HepG2 (cell line): ENCODE measurements around the gene FCN3. TPM values are rescaled to one million over a fixed set of nuclear protein-coding genes. Genes with fewer than 3 reads are reported as not detected.

ENCODE experiments used
- FOXM1 ChIP-seq: sonication (generic); formaldehyde crosslinking; IDR thresholded peaks from 2 replicates; pipeline ENCODE4 v1.5.0; 2020; ENCODE audit warnings: missing genetic modification reagents
- KDM3A ChIP-seq: IDR thresholded peaks from 2 replicates; pipeline ENCODE4 v1.6.1; 2018; ENCODE audit warnings: low read depth, missing compliant biosample characterization
- KLF9 ChIP-seq: IDR thresholded peaks from 2 replicates; pipeline ENCODE4 v1.6.1; 2016; ENCODE audit warnings: low read depth
- MIER3 ChIP-seq: IDR thresholded peaks from 2 replicates; pipeline ENCODE4 v1.6.1; 2016; ENCODE audit warnings: missing compliant biosample characterization, borderline replicate concordance
- PHF8 ChIP-seq: sonication (generic); formaldehyde crosslinking; IDR thresholded peaks from 2 replicates; pipeline ENCODE4 v1.5.0; 2020; ENCODE audit warnings: missing genetic modification reagents
- PITX1 ChIP-seq: sonication (generic); formaldehyde crosslinking; IDR thresholded peaks from 2 replicates; pipeline ENCODE4 v1.5.1; 2020; ENCODE audit warnings: mild to moderate bottlenecking, missing genetic modification reagents
- SRY ChIP-seq: sonication (generic); formaldehyde crosslinking; IDR thresholded peaks from 2 replicates; pipeline ENCODE4 v1.8.0; 2022; ENCODE audit warnings: mild to moderate bottlenecking, missing genetic modification reagents
- WIZ ChIP-seq: sonication (generic); formaldehyde crosslinking; IDR thresholded peaks from 2 replicates; pipeline ENCODE4 v1.5.1; 2020; ENCODE audit warnings: mild to moderate bottlenecking, missing genetic modification reagents
- ZFYVE20 ChIP-seq: sonication (generic); formaldehyde crosslinking; IDR thresholded peaks from 2 replicates; pipeline ENCODE4 v1.8.0; 2023; ENCODE audit warnings: low read depth, mild to moderate bottlenecking, moderate library complexity, missing genetic modification reagents, borderline replicate concordance
- ZNF20 ChIP-seq: sonication (generic); formaldehyde crosslinking; IDR thresholded peaks from 2 replicates; pipeline ENCODE4 v1.4.0; 2020; ENCODE audit warnings: mild to moderate bottlenecking, moderate library complexity, missing genetic modification reagents
- ZNF224 ChIP-seq: sonication (generic); formaldehyde crosslinking; IDR thresholded peaks from 2 replicates; pipeline ENCODE4 v1.5.0; 2020; ENCODE audit warnings: mild to moderate bottlenecking, missing genetic modification reagents
- ZNF326 ChIP-seq: sonication (generic); formaldehyde crosslinking; IDR thresholded peaks from 2 replicates; pipeline ENCODE4 v1.4.0; 2020; ENCODE audit warnings: missing genetic modification reagents, borderline replicate concordance
- ZNF775 ChIP-seq: sonication (generic); formaldehyde crosslinking; IDR thresholded peaks from 2 replicates; pipeline ENCODE4 v1.4.0; 2020; ENCODE audit warnings: missing genetic modification reagents, mild to moderate bottlenecking, moderate library complexity, borderline replicate concordance
- polyA plus RNA-seq, 8 experiments: library from polyadenylated mRNA; depleted of rRNA in 3 of 8; stranded (reverse) in 7 of 8; unstranded in 1 of 8; fragments of >200 nt; fragmentation: Illumina TruSeq in 4 of 8; extraction: Trizol in 4 of 8; gene quantifications; 2 replicates each; pipeline versions ENCODE4 v1.2.1 to v1.2.3, GENCODE V29; 2011 to 2016; ENCODE audit warnings: low read depth in 4 of 8, missing spikeins in 1 of 8, mixed read lengths in 1 of 8; ENCODE audit not compliant: insufficient read depth in 1 of 8
- total RNA-seq, 5 experiments: library from RNA; depleted of rRNA; stranded (reverse); fragments of >200 nt; fragmentation: Illumina TruSeq; extraction: Trizol; gene quantifications; 2 replicates each; pipeline ENCODE4 v1.2.3, GENCODE V29; 2016; ENCODE audit warnings: low read depth in 1 of 5
- TF ChIP-seq, protein P1 (sequence below): IDR thresholded peaks from 2 replicates; pipeline ENCODE4 v1.6.1; 2016; ENCODE audit warnings: control low read depth
- TF ChIP-seq, protein P2 (sequence below): sonication (generic); formaldehyde crosslinking; IDR thresholded peaks from 2 replicates; pipeline ENCODE4 v1.5.0; 2020; ENCODE audit warnings: missing genetic modification reagents
- TF ChIP-seq, protein P3 (sequence below): sonication (generic); formaldehyde crosslinking; IDR thresholded peaks from 2 replicates; pipeline ENCODE4 v1.5.0; 2020; ENCODE audit warnings: missing genetic modification reagents, mild to moderate bottlenecking, borderline replicate concordance
- TF ChIP-seq, protein P4 (sequence below): sonication (generic); formaldehyde crosslinking; conservative IDR thresholded peaks from 2 replicates; pipeline ENCODE4 v1.8.0; 2022; ENCODE audit warnings: missing genetic modification reagents
- TF ChIP-seq, protein P5 (sequence below): sonication (generic); formaldehyde crosslinking; IDR thresholded peaks from 2 replicates; pipeline ENCODE4 v1.4.0; 2020; ENCODE audit warnings: missing genetic modification reagents
- TF ChIP-seq, protein P6 (sequence below): IDR thresholded peaks from 2 replicates; pipeline ENCODE4 v1.6.1; 2016; ENCODE audit warnings: mild to moderate bottlenecking, missing biosample characterization, missing genetic modification reagents

FCN3 gene
- total and polyA plus RNA-seq, 2 of the 13 experiments (the other 11 are each of a cell fraction or from before 2014, with no cell fraction given) = not detected

DNA sequence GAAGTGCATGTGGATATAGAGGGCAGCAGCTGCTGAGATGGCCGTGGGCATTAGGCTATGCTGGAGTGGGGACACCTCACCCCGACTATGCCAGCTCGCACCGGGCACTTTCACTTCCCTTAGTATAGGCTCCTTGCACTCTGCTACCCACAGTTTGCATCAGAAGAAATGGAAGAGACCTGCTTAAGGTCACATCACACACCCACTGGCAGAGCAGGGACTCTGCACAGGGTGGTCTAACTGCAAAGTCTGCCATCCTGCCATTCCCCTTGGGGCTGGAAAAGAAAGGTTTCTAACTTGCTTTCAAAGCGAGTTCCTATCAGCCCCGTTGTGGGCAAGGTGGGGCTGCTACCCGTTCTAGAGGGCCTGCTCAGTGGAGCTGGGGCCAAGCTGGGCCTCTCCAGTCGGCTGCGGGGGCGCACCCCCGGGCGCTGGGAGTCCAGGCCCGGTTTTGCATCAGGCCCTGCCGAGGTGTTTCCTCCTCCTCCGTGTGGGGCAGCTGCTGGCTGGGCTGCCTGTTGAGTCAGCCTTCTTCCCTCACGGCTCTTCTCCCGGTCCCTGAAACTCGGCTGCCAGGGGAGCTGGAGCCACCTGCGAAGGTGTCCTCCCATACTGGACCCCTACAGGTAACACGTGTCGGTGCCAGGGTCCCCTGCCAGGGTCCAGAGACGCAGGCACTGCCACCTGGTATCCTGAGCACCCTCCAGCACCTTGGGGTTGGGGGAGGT is 32.9 kb downstream of the FCN3 start, which contains the start of gene SYTL1 (continued):
- TF ChIP-seq, protein P1, sequence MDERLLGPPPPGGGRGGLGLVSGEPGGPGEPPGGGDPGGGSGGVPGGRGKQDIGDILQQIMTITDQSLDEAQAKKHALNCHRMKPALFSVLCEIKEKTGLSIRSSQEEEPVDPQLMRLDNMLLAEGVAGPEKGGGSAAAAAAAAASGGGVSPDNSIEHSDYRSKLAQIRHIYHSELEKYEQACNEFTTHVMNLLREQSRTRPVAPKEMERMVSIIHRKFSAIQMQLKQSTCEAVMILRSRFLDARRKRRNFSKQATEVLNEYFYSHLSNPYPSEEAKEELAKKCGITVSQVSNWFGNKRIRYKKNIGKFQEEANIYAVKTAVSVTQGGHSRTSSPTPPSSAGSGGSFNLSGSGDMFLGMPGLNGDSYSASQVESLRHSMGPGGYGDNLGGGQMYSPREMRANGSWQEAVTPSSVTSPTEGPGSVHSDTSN (CRISPR knock-in tag) = no peak
- TF ChIP-seq, protein P2, sequence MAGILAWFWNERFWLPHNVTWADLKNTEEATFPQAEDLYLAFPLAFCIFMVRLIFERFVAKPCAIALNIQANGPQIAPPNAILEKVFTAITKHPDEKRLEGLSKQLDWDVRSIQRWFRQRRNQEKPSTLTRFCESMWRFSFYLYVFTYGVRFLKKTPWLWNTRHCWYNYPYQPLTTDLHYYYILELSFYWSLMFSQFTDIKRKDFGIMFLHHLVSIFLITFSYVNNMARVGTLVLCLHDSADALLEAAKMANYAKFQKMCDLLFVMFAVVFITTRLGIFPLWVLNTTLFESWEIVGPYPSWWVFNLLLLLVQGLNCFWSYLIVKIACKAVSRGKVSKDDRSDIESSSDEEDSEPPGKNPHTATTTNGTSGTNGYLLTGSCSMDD (CRISPR knock-in tag) = no peak
- TF ChIP-seq, protein P3, sequence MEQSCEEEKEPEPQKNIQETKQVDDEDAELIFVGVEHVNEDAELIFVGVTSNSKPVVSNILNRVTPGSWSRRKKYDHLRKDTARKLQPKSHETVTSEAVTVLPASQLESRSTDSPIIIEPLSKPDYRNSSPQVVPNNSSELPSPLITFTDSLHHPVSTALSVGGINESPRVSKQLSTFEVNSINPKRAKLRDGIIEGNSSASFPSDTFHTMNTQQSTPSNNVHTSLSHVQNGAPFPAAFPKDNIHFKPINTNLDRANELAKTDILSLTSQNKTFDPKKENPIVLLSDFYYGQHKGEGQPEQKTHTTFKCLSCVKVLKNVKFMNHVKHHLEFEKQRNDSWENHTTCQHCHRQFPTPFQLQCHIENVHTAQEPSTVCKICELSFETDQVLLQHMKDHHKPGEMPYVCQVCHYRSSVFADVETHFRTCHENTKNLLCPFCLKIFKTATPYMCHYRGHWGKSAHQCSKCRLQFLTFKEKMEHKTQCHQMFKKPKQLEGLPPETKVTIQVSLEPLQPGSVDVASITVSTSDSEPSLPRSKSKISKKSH (CRISPR knock-in tag) = no peak
- TF ChIP-seq PHF8 (CRISPR knock-in tag) (peak; percentile 58), ZFYVE20 (CRISPR knock-in tag) (no peak), PITX1 (CRISPR knock-in tag) (no peak), KLF9 (CRISPR knock-in tag) (no peak), SRY (CRISPR knock-in tag) (no peak), FOXM1 (no peak), ZNF224 (CRISPR knock-in tag) (no peak), ZNF326 (CRISPR knock-in tag) (no peak), KDM3A (CRISPR knock-in tag) (peak; percentile 27; the same call in 1 of the 2 replicates), WIZ (CRISPR knock-in tag) (no peak), ZNF20 (no peak), ZNF775 (no peak), MIER3 (CRISPR knock-in tag) (no peak)
- TF ChIP-seq, protein P4, sequence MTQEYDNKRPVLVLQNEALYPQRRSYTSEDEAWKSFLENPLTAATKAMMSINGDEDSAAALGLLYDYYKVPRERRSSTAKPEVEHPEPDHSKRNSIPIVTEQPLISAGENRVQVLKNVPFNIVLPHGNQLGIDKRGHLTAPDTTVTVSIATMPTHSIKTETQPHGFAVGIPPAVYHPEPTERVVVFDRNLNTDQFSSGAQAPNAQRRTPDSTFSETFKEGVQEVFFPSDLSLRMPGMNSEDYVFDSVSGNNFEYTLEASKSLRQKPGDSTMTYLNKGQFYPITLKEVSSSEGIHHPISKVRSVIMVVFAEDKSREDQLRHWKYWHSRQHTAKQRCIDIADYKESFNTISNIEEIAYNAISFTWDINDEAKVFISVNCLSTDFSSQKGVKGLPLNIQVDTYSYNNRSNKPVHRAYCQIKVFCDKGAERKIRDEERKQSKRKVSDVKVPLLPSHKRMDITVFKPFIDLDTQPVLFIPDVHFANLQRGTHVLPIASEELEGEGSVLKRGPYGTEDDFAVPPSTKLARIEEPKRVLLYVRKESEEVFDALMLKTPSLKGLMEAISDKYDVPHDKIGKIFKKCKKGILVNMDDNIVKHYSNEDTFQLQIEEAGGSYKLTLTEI (CRISPR knock-in tag) = no peak
- TF ChIP-seq, protein P5, sequence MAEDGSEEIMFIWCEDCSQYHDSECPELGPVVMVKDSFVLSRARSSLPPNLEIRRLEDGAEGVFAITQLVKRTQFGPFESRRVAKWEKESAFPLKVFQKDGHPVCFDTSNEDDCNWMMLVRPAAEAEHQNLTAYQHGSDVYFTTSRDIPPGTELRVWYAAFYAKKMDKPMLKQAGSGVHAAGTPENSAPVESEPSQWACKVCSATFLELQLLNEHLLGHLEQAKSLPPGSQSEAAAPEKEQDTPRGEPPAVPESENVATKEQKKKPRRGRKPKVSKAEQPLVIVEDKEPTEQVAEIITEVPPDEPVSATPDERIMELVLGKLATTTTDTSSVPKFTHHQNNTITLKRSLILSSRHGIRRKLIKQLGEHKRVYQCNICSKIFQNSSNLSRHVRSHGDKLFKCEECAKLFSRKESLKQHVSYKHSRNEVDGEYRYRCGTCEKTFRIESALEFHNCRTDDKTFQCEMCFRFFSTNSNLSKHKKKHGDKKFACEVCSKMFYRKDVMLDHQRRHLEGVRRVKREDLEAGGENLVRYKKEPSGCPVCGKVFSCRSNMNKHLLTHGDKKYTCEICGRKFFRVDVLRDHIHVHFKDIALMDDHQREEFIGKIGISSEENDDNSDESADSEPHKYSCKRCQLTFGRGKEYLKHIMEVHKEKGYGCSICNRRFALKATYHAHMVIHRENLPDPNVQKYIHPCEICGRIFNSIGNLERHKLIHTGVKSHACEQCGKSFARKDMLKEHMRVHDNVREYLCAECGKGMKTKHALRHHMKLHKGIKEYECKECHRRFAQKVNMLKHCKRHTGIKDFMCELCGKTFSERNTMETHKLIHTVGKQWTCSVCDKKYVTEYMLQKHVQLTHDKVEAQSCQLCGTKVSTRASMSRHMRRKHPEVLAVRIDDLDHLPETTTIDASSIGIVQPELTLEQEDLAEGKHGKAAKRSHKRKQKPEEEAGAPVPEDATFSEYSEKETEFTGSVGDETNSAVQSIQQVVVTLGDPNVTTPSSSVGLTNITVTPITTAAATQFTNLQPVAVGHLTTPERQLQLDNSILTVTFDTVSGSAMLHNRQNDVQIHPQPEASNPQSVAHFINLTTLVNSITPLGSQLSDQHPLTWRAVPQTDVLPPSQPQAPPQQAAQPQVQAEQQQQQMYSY = peak; percentile 100
- TF ChIP-seq, protein P6, sequence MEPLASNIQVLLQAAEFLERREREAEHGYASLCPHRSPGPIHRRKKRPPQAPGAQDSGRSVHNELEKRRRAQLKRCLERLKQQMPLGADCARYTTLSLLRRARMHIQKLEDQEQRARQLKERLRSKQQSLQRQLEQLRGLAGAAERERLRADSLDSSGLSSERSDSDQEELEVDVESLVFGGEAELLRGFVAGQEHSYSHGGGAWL (CRISPR knock-in tag) = peak; percentile 24; the same call in 1 of the 2 replicates
